GM23248 (cell line): ENCODE results near the gene WNT16.

Experiments
- EZH2 ChIP-seq: fragments of 200-600 bp; sonication (generic); IDR thresholded peaks from 2 replicates; pipeline ENCODE4 v1.6.1; 2018; ENCODE audit warnings: antibody characterized with exemption, mild to moderate bottlenecking; ENCODE audit not compliant: insufficient read depth, poor library complexity, severe bottlenecking
- EZH2phosphoT487 ChIP-seq: fragments of 200-600 bp; sonication (generic); IDR thresholded peaks from 2 replicates; pipeline ENCODE4 v1.6.1; 2018; ENCODE audit warnings: antibody characterized with exemption, moderate library complexity, mild to moderate bottlenecking, low read depth; ENCODE audit not compliant: insufficient read depth

DNA sequence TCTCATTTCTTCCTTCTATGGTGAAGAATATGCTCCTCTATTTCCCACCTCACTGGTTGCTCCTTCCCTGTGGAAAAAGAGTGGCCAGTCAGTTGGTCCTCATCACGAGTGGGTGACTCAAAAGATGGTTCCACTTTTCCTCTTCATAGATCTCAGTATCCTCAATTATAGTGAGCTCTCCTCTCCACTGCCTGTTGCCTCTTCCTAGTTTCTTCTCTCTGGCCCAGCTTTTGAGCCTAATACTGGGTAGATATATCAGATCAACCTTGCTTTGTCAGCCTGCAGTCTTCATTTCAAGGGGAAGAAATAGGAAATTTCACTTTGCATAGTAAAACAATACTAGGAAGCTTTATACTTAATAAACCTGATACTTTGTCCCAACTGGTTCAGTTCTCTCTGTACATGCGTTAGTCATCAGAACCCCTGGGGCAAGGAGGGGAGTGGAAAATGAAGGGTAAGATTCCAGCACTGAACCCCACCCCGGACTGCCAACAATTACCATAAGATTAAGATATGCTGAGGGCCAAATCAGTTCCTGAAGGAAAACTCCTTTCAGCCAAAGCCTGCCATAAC, 15.5 kb upstream of the WNT16 start:
- TF ChIP-seq EZH2phosphoT487 (no peak), EZH2 (no peak)
